CD1c-positive myeloid dendritic cell (primary cell): ENCODE results near the gene MACO1.
"Not testable (repeated sequence)": the region's sequence is repeated elsewhere in the genome, so short reads cannot be mapped to it uniquely, and the experiment has no call there.

ENCODE experiments used
- DNase-seq: peaks from one replicate; pipeline ENCODE4 v3.0.0-alpha.2; 2016; ENCODE audit errors: extremely low spot score

Gene MACO1

DNA sequence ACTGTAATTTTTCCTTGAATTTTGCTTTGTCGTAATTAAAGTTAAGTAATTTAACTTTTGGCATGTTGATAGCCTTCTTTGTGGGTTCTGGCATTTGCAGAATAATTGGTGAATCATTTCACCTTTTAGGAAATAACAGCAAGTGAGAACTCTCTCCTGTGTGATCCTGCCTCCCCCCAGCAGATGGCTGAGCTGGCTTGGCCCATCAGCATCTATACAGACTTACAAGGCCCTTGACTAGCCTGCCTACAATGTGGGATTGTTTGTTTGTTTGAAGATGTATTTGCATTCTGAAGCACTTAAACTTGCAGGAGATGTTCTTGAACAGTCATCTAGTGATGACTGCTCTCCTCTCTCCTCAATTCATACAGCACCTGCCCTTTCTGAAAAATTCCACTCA is 55.9 kb downstream of the MACO1 start:
- DNase-seq: no peak

DNA sequence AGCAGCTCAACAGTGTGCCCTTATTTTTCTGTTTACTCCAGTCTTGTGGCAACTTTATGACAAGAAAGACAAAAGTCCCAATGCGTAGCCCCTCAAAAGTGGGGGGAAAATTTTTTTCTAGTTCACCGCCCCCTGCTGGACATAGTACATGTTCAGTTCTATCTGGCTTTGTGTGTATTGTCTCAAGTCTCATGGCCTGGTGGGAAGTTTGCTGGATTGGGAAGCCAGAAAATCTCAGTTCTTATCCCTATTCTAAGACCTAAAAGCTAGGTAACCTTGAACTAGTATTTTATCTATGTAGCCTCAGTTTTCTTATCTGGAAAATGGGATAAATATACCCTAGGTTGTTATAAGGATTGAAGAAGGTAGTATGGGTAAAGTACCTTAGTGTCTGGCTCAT is 56.9 kb downstream of the MACO1 start:
- DNase-seq: peak; percentile 24

DNA sequence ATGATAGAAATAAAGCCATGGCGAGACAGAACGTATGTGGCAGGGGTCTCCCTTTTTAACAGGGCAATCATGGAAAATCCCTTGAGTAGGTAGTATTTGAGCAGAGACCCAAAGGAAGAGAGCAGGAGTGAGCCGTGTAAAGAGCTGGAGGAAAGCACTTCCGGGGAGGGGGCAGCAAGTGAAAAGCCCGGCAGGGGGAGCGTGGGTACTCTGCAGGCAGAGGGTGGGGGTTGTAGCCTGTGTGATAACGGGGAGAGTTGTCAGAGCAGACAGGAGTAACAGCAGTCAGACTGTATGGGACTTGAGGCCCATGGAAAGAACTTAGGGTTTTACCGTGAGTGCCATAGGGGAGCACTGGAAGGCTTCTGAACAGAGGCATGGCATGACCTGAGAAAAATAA is 61.6 kb downstream of the MACO1 start:
- no peak for DNase-seq

DNA sequence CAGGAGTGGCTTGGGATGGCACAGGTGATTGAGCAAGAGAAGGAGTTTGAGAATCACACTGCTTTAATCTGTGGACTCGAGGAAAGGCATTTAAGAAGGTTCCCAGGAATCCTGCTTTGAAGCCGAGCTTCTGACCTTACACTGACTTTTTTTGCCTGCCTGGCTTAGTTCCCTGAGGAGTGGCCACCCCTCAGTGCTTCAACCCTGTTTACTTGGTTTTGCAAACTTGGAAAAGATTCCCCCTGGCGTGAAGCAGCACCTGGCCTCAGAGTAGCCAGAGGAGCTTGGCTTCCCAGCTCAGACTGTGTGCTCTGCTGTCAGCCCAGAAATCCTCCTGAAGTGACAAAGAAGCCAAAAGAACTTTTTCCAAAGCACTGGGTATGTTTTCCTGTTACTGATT is 64.3 kb downstream of the MACO1 start:
- no peak for DNase-seq

DNA sequence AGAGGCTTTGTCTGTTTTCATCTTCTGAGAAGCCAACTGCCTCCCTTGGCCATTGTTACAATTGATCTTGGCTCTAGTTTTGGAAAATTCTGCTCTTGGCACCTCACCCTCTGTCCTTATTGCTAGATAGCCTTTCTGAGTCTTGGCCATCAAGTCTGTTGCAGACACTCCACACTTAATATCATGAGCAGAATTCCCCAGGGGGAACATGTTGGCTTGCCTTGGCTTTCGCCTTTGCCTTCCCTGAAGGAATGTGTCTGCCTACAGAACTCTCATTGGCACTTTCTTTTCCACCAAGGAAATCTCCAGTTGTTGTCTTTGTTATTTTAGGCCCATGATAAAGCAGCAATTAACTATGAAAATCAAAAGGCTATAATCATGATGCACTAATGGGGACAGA is 70.0 kb downstream of the MACO1 start:
- DNase-seq: no peak

DNA sequence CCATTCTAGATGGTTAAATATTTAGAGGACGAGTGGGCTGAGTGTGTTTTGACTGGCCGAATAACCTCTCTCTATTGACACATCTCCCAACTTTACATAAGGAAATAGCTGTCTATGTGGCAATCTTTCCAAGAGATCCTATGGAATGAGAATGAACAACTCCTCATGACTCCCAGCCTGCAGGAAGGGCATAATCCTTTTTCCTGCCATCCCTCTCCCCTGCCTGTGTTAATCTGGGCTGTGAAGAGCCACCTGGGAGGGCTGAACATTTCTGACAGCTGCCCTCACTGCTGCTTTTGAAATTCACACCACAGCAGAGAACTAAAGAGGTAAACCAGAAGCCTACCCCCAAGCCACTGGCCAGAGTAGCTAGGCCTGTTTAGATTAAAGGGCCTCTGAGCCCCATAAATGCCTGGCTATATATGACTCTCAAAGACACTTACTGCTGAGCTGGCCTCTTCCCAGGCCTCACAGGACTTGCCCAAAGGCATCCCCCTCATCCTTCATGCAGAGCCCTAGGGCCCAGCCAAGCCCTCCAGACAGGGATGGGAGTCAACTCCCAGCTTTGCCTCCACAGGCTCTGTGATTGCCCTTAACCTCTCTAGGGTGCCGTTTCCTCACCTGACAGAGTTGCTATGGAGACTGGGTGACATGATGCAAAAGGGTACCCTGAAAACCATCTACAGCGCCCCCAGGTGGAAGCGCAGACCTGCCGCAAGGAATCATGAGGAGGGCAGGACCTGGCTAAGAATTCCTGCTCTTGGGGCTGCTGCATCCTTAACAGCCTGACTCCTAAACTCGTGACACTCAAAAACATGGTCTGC is 70.8 kb downstream of the MACO1 start:
- no peak for DNase-seq

DNA sequence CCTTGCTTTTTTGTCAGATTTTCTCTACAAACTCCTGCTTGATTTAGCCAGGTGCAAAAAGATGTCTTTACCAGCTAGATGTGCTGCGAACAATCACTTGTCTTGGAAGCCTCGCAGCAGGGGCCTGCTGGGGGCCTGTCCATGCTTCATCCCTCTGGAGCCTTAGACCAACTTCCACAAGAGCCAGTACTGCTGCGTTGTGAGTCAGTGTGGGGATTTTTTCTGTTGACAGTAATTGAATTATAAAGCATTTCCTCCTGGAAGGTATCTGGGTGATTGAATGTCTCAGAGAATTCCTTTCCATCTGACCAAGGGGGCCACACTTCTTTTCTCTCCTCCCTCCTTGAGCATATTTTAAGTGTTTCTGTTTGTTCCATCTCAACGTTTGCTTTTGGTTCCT is 72.3 kb downstream of the MACO1 start:
- no peak for DNase-seq

DNA sequence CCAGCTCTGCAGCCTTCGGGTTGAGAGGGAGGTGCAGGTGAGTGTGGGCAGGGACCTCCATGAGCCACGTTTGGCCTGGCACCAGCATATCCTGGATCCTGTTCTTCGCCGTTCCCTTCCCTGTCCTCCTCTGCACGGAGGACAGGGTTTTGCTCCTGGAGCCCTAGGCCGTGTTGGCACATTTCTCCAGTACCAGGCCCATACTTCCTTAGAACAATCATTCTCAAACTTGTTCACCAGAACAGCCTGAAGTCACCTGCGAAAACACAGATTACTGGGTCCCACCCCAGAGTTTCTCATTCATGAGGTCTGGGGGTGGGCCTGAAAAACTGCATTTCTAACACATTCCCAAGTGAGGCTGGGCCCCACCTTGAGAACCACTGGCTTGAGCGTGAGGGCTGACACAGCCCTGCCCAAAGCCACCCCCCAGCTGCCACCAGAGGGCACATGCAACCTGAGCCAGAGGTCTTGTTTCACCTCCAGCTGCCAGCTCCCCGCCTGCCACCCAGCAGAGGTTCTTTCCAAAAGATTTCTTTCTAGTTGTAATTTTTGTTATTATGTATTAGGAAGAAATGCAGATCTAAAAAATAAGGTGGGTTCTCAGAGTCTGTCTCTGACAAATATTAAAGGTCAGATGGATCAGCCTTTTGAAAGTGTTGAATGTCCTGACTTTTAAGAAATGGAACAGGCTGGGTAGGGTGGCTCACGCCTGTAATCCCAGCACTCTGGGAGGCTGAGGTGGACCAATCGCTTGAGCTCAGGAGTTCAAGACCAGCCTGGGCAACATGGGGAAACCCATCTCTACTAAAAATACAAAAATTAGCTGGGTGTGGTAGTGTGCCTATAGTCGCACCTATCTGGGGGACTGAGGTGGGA is 73.1 kb downstream of the MACO1 start:
- DNase-seq: peak; percentile 42

DNA sequence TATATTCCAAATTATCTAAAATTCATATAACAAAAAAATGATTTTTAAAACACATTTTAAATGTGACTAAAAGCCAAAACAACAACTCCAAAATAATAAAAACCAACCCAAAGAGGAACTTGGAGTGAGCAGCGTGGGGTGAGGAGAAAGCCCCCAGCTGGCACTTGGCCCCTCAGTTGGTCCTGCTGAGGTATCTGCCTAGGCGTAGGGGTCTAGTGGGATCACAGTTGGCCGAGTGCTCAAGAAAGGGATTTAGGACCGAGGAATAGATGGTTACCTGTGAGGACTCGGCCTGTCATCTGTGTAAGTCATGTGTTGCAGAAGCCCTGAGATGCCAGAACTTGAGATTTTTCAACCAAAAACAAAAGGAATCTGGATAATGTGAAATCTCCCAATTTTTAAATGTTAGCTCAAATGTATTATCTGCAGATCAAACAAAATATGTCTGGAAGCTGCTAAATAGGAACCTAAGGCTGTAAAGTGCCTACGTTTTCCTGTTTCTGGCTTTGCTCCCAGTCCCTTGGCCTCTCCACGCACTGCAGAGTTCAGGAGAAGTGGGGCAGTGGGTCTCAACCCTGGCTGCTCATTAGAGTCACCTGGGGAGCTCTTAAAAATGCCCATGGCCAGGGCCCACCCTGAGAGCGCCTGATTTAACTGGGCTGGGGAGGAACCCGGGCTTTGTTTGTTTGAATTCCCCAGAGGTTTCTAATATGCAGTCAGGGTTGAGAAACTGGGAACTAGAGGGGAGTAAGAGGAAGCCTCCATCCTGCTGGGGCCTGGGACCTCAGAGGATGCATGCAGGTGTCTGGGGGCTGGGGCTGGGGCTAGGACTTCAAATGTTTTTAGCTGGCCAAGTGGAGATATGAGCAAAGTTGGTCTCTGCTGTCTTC is 74.3 kb downstream of the MACO1 start:
- peak; percentile 3 for DNase-seq

DNA sequence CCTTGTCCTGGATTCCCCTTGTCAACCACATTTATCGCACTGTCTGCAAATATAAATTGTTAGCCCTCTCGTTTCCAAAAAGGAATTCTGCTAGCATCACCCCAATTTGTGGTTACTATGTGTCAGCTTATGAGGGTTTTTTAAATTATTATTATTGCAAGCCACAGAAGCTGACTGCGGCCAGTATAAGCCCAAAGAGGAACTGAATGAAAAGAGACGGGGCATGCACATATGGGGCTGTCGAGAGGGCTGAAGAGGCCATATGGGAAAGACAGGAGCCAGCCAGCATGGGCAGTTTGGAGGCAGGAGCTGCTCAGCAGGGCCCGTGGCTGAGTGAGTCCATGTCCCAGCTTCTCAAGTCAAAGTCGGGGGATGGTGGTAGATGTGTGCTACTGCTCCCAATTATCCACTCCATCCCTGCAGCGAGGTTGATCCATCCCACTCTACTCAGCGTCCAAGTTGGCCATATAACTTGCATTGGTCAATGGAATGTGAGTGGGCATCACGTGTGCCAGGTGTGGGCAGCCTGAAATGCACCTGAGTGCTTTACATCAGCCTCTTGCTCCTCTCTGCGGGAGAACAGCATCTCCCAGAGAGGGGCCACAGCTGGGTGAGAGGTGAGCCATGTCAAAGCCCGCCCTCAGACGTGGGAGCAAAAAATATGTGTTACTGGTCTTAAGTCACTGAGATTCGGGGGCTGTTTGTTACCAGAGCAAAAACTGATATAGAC is 75.1 kb downstream of the MACO1 start:
- no peak for DNase-seq

DNA sequence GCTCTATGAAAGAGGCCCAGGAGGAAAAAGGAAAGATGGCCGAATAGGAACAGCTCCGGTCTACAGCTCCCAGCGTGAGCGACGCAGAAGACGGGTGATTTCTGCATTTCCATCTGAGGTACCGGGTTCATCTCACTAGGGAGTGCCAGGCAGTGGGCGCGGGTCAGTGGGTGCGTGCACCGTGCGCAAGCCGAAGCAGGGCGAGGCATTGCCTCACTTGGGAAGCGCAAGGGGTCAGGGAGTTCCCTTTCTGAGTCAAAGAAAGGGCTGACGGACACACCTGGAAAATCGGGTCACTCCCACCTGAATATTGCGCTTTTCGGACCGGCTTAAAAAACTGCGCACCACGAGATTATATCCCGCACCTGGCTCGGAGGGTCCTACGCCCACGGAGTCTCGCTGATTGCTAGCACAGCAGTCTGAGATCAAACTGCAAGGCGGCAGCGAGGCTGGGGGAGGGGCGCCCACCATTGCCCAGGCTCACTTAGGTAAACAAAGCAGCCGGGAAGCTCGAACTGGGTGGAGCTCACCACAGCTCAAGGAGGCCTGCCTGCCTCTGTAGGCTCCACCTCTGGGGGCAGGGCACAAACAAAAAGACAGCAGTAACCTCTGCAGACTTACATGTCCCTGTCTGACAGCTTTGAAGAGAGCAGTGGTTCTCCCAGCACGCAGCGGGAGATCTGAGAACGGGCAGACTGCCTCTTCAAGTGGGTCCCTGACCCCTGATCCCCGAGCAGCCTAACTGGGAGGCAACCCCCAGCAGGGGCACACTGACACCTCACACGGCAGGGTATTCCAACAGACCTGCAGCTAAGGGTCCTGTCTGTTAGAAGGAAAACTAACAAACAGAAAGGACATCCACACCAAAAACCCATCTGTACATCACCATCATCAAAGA is 76.1 kb downstream of the MACO1 start:
- not testable (repeated sequence) for DNase-seq

DNA sequence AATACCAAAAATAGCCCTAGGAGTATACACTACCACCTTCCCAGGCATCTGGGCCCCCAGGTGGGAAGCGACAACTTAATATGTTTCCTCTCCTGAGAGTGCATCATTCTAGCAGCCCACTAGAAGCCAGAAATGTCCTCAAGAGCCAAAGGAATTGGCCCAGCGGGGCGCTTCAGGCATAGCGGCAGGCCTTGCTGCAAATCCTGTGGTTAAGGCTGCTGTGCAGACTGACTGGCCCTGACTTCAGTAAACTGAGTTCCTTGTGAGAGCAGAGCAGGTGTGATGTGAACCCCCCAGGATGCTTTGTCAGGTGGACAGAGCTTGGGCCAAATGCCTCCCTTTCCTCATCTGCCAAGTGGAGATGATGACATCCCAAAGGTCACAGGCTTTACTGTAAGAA is 83.0 kb downstream of the MACO1 start:
- DNase-seq: no peak

DNA sequence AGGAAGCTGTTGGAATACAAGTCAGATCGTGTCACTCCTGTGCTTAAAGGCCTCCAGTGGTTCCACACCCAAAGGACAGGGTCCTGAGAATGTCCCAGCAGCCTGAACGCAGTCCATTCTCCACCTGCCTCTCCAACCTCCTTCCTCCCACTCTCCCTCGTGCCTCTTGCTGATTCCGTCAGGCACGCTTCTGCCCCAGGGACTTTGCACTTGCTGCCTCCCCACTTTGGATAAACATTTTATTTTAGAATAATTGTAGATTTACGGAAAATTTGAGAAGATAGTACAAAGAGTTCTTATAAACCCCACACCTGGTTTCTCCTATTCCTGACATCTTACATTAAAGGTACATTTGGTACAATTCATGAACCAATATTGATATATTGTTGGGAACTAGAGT is 84.3 kb downstream of the MACO1 start:
- DNase-seq: no peak

DNA sequence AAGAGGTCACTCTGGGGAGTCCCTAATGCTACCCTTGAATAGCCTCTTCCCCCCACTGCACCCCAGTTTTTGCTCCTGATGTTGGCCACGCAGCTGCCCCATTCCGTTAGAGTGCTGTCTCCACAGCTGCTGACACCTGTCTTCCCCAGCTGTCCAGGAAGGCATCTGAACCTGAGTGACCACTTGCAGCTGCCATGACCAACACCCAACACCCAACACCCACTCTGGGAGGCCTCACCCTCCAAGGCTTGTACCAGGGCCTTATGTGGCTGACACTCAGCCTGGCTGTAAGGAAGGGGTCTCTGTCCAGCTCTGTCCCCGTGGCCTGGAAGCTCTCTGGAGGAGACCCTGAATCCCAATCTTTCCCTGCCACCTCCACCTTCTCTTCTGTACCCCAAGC is 86.0 kb downstream of the MACO1 start:
- DNase-seq: no peak

DNA sequence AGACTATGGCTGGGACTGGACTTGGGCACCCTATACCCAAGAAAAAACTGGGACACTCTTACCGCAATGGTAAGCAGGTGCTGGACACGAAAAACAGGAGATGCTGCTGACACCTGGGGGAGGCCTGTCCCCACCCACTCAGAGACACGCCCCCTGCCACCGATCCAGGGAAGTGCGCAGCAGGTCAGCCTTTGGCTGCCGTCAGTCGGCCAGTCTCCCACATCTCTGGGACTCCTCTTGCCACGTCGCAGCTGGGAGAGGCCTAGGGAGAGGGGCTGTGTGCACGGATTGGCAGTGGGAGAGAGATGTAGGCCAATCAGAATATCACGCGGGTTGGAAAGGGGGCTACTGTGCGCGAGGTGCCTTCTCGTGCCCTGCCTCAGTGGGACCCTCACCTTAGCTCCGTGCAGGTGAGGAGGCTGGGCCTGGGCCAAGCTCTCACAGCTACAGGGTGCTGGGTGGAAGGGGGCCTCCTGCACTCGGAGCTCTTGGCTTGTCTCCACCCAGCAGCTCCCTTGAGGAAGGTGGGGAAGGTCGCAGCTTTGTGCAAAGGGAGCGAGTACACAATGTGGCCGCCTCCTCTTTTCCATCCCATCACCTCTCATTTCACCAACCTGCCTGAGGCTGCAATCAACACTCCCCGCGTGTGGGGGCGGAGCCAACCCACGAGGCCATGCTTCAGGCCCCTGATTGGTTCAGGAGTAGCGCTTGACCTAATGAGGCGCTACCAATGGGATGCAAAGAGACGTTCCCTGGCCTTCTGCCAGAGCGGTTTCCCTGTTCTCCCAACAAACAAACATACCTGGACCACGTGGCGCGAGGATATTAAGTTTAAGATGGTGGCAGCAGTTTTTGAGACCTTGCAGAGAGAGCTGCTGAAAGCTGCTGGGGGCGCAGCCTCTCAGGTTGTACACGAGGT is 87.0 kb downstream of the MACO1 start:
- DNase-seq: no peak

DNA sequence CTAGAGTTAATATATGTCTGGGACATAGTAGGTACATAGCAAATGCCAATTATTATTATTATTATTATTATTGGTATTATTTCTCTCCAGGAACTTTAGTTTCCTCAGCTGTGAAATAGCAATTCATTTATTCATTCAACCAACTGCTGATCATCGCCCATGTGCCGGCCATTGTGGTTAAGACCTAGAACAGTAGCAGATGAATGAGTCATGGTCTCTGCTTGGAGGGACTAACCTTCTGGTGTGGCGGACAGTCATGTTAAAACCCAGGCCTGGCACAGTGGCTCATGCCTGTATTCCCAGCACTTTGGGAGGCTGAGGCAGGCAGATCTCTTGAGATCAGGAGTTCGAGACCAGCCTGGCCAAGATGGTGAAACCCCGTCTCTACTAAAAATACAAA is 88.9 kb downstream of the MACO1 start:
- no peak for DNase-seq

DNA sequence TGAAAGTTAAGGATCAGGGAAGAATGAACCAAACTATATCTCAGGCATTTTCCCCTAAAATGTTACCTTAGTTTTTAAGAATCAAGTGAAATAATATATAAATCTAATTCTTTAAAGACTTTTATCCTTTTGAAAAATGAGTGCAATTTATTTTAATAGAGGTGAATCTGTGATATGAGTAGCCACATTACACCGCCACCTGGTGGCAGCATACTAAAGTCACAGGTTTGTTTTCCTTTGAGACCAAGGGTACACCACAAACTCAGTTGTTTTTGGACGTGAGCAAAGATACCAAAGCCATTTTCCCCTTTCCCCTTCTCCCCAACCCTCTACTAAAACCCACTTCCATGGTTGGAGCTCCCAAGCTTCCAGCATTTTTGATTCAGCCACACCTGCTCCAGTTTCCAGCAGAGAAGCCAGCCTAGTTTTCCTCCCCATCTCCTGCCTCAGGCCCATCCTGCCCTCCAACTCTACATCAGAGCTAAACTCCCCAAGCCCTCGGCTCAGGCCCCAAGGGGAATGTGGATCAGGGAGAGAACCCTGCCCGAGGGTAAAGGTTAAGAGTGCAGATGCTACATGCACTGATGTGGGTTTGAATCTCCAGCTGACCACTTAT is 89.9 kb downstream of the MACO1 start:
- DNase-seq: peak; percentile 71

DNA sequence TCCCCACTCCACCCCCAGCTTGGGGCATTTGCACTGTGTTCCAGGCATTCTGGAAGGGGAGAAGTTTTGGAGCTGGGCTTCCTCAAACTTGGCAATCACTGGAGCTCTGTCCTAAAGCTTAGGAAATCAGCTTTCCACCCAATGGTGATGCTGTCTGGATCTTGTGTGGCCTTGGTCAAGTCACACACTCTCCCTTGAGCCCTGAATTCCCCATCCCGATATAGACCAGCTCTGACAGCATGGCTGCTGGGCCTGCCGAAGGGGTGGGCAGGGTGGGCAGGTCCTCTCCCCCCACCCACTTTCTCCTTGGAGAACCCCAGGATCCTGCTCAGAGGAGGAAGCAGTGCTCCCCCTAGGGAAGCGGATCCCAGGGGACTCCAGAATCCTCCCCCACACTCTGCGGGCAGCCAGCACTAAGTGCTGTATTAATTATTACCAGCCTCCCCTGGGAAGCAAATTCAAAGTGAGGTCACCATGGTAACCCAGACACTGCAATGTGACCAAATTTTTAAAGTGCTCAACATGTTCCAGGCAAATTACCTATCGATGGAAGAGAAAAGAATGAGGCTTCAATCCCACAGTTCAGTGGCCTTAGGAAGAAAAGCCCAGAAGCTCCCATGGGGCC is 91.4 kb downstream of the MACO1 start:
- DNase-seq: no peak
